WERI-Rb-1 (cell line): Measurements from ENCODE around the gene MXRA8.

Source experiments
- DNase-seq: peaks from one replicate; pipeline ENCODE4 v3.0.0-alpha.2; 2020
- H3K27ac ChIP-seq: fragments of 250-450 bp; sonication (Bioruptor Pico); 2 replicates; pipeline ENCODE4 v1.5.1; 2020; ENCODE audit warnings: mild to moderate bottlenecking, moderate library complexity
- H3K27me3 ChIP-seq: fragments of 250-450 bp; sonication (Bioruptor Pico); 2 replicates; pipeline ENCODE4 v1.5.1; 2021; ENCODE audit warnings: mild to moderate bottlenecking, low read depth, moderate library complexity; ENCODE audit not compliant: insufficient read depth, severe bottlenecking
- H3K36me3 ChIP-seq: fragments of 250-450 bp; sonication (Bioruptor Pico); 2 replicates; pipeline ENCODE4 v1.5.1; 2020; ENCODE audit warnings: mild to moderate bottlenecking, moderate library complexity
- H3K4me3 ChIP-seq: 2 replicates; pipeline ENCODE4 v1.5.1; 2011; ENCODE audit warnings: low read depth, mild to moderate bottlenecking, control low read depth, low read length
- H3K9me3 ChIP-seq: fragments of 250-450 bp; sonication (Bioruptor Pico); 2 replicates; pipeline ENCODE4 v1.5.1; 2021; ENCODE audit warnings: mild to moderate bottlenecking, moderate library complexity; ENCODE audit not compliant: severe bottlenecking
- CTCF ChIP-seq: IDR thresholded peaks from 2 replicates; pipeline ENCODE4 v1.5.1; 2011; ENCODE audit warnings: low read depth, mild to moderate bottlenecking, control low read depth, inconsistent platforms, low read length

Gene MXRA8

GRCh38 chr1:1349256-1350012 lies 8.9 kb downstream of the MXRA8 start, which contains the start of gene DVL1:
TSS of gene DVL1 (minus strand) at chr1:1349418. CDS start at chr1:1349065, 353 bp downstream.
- DNase-seq, result peak; percentile 84
- no peaks in the 10 kb centered on the region for H3K27me3 ChIP-seq
- H3K9me3 ChIP-seq, result no peaks in the 10 kb centered on the region
- H3K36me3 ChIP-seq, result peaks cover 36% of the 10 kb centered on the region
- H3K4me3 ChIP-seq, result peak within 1 kb of the TSS; percentile 67
- TF ChIP-seq CTCF, result peak; percentile 54
- peak within 1 kb of the TSS; percentile 99 for H3K27ac ChIP-seq

- no peaks in the 10 kb centered on the region for H3K9me3 ChIP-seq
- no peak for DNase-seq
- TF ChIP-seq CTCF, result no peak
- H3K4me3 ChIP-seq, result peak overlapping the region; percentile 67
- peak overlapping the region; percentile 80 for H3K27ac ChIP-seq
- H3K27me3 ChIP-seq, result no peaks in the 10 kb centered on the region
- H3K36me3 ChIP-seq, result peaks cover 28% of the 10 kb centered on the region
These were observed 9.7 kb downstream of the MXRA8 start for GRCh38 chr1:1348420-1349255.

- peak overlapping the region; percentile 67 for H3K4me3 ChIP-seq
- H3K27ac ChIP-seq, result peak overlapping the region; percentile 80
- no peak for TF ChIP-seq CTCF
- H3K27me3 ChIP-seq, result no peaks in the 10 kb centered on the region
- peaks cover 20% of the 10 kb centered on the region for H3K36me3 ChIP-seq
- DNase-seq, result peak; percentile 85
- H3K9me3 ChIP-seq, result no peaks in the 10 kb centered on the region
These were observed 10.5 kb downstream of the MXRA8 start for GRCh38 chr1:1347663-1348419.

GRCh38 chr1:1347026-1347595 lies 11.2 kb downstream of the MXRA8 start:
- H3K36me3 ChIP-seq, result peaks cover 16% of the 10 kb centered on the region
- no peak for DNase-seq
- no peaks in the 10 kb centered on the region for H3K9me3 ChIP-seq
- H3K27ac ChIP-seq, result peak overlapping the region; percentile 80
- TF ChIP-seq CTCF, result no peak
- no peaks in the 10 kb centered on the region for H3K27me3 ChIP-seq
- no peak overlapping the region for H3K4me3 ChIP-seq

GRCh38 chr1:1346501-1346890 lies 11.9 kb downstream of the MXRA8 start:
- Histone ChIP-seq H3K9me3 (no peaks in the 10 kb centered on the region), H3K4me3 (no peak overlapping the region), H3K27ac (no peak overlapping the region)

More at GRCh38 chr1:1346501-1346890, 11.9 kb downstream of the MXRA8 start:
- DNase-seq, result no peak
- Histone ChIP-seq H3K27me3 (no peaks in the 10 kb centered on the region), H3K36me3 (peaks cover 21% of the 10 kb centered on the region)
- no peak for TF ChIP-seq CTCF
